ENCODE measurements around the gene CBX3. TPM values are rescaled to one million over a fixed set of nuclear protein-coding genes. Genes with fewer than 3 reads are reported as not detected.

Gene CBX3
- total and polyA plus RNA-seq, 2 of the 13 experiments (the other 11 are each of a cell fraction or from before 2014, with no cell fraction given), result 53.9 to 249 TPM

DNA sequence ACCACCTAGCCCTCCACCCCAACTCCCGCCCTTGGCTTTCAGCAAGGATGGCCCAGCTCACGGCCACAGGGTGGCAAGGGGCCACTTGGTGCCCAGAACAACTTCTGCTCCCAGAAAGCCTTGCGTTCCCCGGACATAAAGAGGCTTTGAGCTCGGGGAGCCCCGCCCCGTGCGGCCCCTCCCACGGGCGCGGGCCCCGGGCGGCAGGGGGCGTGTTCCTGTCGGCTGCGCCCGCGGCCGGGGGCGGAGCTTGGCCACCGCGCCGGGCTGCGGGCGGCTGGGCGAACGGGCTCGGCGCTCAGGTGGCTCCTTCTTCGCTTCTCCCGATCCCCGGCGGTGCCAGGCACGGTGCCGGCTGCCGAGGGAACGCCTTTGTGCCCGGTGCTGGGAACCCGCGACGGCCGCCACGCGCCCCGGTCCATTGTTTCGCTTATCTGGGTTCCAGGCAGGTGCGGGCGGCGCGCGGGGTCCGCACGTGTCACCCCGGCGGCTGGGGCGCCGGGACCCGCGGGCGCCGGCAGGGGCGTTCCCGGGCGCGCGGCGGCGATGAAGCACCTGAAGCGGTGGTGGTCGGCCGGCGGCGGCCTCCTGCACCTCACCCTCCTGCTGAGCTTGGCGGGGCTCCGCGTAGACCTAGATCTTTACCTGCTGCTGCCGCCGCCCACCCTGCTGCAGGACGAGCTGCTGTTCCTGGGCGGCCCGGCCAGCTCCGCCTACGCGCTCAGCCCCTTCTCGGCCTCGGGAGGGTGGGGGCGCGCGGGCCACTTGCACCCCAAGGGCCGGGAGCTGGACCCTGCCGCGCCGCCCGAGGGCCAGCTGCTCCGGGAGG lies 49.4 kb upstream of the CBX3 start, which contains the start of gene NFE2L3 (continued):
- TF ChIP-seq ZMAT3 (CRISPR knock-in tag; conservative IDR thresholded peaks at IDR 0.05) (0 out of 2 replicates have a peak, but pooled peaks have one; percentile 54), PATZ1 (CRISPR knock-in tag; IDR thresholded peaks at IDR 0.05) (peak; percentile 73; the same call in 1 of the 2 replicates), BHLHE40 (IDR thresholded peaks at IDR 0.05; ENCODE audit: low read length) (0 out of 2 replicates have a peak, but pooled peaks have one; percentile 36), MYPOP (CRISPR knock-in tag; IDR thresholded peaks at IDR 0.05) (no peak; the same call in 1 of the 2 replicates), THYN1 (CRISPR knock-in tag; IDR thresholded peaks at IDR 0.05; ENCODE audit: borderline replicate concordance, low read depth) (no peak), CENPX (CRISPR knock-in tag; IDR thresholded peaks at IDR 0.05) (no peak), SP2 (CRISPR knock-in tag; IDR thresholded peaks at IDR 0.05) (no peak), FOXM1 (CRISPR knock-in tag; IDR thresholded peaks at IDR 0.05) (no peak), ZNF546 (CRISPR knock-in tag; conservative IDR thresholded peaks at IDR 0.05) (0 out of 2 replicates have a peak, but pooled peaks have one; percentile 7)
- TF ChIP-seq, protein P1, sequence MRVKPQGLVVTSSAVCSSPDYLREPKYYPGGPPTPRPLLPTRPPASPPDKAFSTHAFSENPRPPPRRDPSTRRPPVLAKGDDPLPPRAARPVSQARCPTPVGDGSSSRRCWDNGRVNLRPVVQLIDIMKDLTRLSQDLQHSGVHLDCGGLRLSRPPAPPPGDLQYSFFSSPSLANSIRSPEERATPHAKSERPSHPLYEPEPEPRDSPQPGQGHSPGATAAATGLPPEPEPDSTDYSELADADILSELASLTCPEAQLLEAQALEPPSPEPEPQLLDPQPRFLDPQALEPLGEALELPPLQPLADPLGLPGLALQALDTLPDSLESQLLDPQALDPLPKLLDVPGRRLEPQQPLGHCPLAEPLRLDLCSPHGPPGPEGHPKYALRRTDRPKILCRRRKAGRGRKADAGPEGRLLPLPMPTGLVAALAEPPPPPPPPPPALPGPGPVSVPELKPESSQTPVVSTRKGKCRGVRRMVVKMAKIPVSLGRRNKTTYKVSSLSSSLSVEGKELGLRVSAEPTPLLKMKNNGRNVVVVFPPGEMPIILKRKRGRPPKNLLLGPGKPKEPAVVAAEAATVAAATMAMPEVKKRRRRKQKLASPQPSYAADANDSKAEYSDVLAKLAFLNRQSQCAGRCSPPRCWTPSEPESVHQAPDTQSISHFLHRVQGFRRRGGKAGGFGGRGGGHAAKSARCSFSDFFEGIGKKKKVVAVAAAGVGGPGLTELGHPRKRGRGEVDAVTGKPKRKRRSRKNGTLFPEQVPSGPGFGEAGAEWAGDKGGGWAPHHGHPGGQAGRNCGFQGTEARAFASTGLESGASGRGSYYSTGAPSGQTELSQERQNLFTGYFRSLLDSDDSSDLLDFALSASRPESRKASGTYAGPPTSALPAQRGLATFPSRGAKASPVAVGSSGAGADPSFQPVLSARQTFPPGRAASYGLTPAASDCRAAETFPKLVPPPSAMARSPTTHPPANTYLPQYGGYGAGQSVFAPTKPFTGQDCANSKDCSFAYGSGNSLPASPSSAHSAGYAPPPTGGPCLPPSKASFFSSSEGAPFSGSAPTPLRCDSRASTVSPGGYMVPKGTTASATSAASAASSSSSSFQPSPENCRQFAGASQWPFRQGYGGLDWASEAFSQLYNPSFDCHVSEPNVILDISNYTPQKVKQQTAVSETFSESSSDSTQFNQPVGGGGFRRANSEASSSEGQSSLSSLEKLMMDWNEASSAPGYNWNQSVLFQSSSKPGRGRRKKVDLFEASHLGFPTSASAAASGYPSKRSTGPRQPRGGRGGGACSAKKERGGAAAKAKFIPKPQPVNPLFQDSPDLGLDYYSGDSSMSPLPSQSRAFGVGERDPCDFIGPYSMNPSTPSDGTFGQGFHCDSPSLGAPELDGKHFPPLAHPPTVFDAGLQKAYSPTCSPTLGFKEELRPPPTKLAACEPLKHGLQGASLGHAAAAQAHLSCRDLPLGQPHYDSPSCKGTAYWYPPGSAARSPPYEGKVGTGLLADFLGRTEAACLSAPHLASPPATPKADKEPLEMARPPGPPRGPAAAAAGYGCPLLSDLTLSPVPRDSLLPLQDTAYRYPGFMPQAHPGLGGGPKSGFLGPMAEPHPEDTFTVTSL (CRISPR knock-in tag; IDR thresholded peaks at IDR 0.05; ENCODE audit: borderline replicate concordance), result no peak
- TF ChIP-seq, protein P2, sequence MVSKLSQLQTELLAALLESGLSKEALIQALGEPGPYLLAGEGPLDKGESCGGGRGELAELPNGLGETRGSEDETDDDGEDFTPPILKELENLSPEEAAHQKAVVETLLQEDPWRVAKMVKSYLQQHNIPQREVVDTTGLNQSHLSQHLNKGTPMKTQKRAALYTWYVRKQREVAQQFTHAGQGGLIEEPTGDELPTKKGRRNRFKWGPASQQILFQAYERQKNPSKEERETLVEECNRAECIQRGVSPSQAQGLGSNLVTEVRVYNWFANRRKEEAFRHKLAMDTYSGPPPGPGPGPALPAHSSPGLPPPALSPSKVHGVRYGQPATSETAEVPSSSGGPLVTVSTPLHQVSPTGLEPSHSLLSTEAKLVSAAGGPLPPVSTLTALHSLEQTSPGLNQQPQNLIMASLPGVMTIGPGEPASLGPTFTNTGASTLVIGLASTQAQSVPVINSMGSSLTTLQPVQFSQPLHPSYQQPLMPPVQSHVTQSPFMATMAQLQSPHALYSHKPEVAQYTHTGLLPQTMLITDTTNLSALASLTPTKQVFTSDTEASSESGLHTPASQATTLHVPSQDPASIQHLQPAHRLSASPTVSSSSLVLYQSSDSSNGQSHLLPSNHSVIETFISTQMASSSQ (IDR thresholded peaks at IDR 0.05; ENCODE audit: low read depth), result no peak
- TF ChIP-seq, protein P2 (CRISPR knock-in tag; IDR thresholded peaks at IDR 0.05; ENCODE audit: borderline replicate concordance), result no peak
- TF ChIP-seq, protein P3, sequence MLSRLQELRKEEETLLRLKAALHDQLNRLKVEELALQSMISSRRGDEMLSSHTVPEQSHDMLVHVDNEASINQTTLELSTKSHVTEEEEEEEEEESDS (CRISPR knock-in tag; IDR thresholded peaks at IDR 0.05; ENCODE audit: borderline replicate concordance), result no peak

Data from HepG2 (cell line).